ENCODE results near the gene LRIG1.

GRCh38 chr3:66394753-66395249, 106.0 kb downstream of the LRIG1 start:
- TF ChIP-seq CTCF (IDR thresholded peaks at IDR 0.05; ENCODE audit: insufficient read depth, low read length) (no peak), POLR2AphosphoS5 (IDR thresholded peaks at IDR 0.05; ENCODE audit: low read depth) (no peak)
